Tibial artery (tissue), 4 donors: ENCODE measurements around the gene NOX3.

Experiments
- DNase-seq, 2 donors: peaks; one replicate each; pipeline ENCODE4 v3.0.0-alpha.2; 2019
- H3K27ac ChIP-seq, 2 donors: fragments of 200-600 bp; sonication (generic) in 1 of 2; 1 replicate in 1 of 2; 2 replicates in 1 of 2; pipeline ENCODE4 v1.5.1; 2018 to 2019; ENCODE audit warnings: mild to moderate bottlenecking in 1 of 2
- H3K27me3 ChIP-seq, 2 donors: fragments of 200-600 bp; sonication (generic) in 1 of 2; one replicate each; pipeline versions ENCODE4 v1.5.1 to v1.6.0; 2016 to 2019
- H3K36me3 ChIP-seq, 3 donors: fragments of 200-600 bp; sonication (generic) in 2 of 3; one replicate each; pipeline ENCODE4 v1.5.1; 2016 to 2019; ENCODE audit warnings: mild to moderate bottlenecking in 2 of 3
- H3K4me1 ChIP-seq, 4 donors: fragments of 200-600 bp; sonication (generic) in 2 of 4; 1 replicate in 3 of 4; 2 replicates in 1 of 4; pipeline ENCODE4 v1.5.1; 2016 to 2019
- H3K4me3 ChIP-seq, 2 donors: fragments of 200-600 bp; sonication (generic) in 1 of 2; 1 replicate in 1 of 2; 2 replicates in 1 of 2; pipeline ENCODE4 v1.5.1; 2018 to 2019; ENCODE audit warnings: mild to moderate bottlenecking in 2 of 2
- H3K9me3 ChIP-seq, 3 donors: fragments of 200-600 bp; sonication (generic) in 1 of 3; one replicate each; pipeline ENCODE4 v1.5.1; 2016 to 2019
- intact Hi-C: fragments of 100-400 bp; cut with DNase I; formaldehyde crosslinking; loops from one replicate; pipeline ENCODE4 v1.15.0; 2023; ENCODE audit warnings: low total_unique reads
- TF ChIP-seq, protein P1 (sequence below), 2 experiments: fragments of 200-600 bp in 1 of 2; fragments of 450-650 bp in 1 of 2; IDR thresholded peaks; one replicate each; pipeline ENCODE4 v1.5.1; 2017 to 2019; ENCODE audit warnings: antibody characterized with exemption in 2 of 2, mild to moderate bottlenecking in 1 of 2, moderate library complexity in 1 of 2

The NOX3 gene

DNA sequence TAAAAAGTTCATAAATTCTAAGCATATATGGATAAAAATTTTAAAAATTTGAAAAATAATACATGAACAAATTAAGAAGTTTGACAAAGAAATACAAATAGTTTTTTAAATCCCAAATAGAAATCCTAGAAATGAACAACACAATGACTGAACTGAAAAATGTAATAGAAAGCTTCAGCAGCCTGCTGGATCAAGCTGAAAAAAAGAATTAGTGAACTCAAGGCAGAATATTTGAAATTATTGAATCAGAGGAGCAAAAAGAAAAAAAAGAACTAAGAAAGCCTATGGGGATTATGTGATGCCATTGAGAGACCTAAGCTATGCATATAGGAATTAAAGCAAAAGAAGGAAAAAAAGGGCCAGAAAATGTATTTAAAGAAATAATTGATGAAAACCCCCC is 101.5 kb downstream of the NOX3 start:
- Histone ChIP-seq H3K27ac (no peak overlapping the region), H3K36me3 (no peaks in the 10 kb centered on the region), H3K4me3 (no peak overlapping the region), H3K9me3 (peaks cover 0 to 12% (median 12%) of the 10 kb centered on the region in 3 donors), H3K27me3 (no peaks in the 10 kb centered on the region), H3K4me1 (no peaks in the 10 kb centered on the region)
- TF ChIP-seq, protein P1, sequence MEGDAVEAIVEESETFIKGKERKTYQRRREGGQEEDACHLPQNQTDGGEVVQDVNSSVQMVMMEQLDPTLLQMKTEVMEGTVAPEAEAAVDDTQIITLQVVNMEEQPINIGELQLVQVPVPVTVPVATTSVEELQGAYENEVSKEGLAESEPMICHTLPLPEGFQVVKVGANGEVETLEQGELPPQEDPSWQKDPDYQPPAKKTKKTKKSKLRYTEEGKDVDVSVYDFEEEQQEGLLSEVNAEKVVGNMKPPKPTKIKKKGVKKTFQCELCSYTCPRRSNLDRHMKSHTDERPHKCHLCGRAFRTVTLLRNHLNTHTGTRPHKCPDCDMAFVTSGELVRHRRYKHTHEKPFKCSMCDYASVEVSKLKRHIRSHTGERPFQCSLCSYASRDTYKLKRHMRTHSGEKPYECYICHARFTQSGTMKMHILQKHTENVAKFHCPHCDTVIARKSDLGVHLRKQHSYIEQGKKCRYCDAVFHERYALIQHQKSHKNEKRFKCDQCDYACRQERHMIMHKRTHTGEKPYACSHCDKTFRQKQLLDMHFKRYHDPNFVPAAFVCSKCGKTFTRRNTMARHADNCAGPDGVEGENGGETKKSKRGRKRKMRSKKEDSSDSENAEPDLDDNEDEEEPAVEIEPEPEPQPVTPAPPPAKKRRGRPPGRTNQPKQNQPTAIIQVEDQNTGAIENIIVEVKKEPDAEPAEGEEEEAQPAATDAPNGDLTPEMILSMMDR (IDR thresholded peaks at IDR 0.05) = no peak
- no peak for DNase-seq
- intact Hi-C loops = no loop called here

DNA sequence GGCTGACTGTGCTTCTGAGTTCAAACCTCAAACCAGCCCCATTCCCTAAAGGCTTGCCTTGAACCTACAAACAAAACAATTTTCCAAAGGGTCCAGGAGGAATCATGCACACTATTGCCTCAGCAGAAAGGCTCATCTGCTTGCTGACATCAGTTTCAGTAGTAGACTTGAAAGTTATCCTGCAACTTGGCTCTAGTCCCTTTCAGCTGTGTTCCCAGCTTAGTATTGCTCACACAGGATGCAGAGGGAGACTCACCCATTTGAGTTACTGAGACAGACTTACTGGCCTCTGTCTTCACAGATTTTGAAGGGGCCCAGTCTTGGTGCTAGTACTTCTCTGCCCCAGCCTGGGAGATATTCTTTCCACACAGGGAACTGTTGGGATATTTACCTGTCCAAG is 102.8 kb downstream of the NOX3 start:
- intact Hi-C loops = no loop called here
- Histone ChIP-seq H3K4me1 (no peaks in the 10 kb centered on the region), H3K27ac (no peak overlapping the region), H3K36me3 (no peaks in the 10 kb centered on the region), H3K4me3 (no peak overlapping the region), H3K27me3 (no peaks in the 10 kb centered on the region), H3K9me3 (peaks cover 0 to 12% (median 12%) of the 10 kb centered on the region in 3 donors)
- DNase-seq = no peak
- TF ChIP-seq, protein P1 (IDR thresholded peaks at IDR 0.05) = no peak

DNA sequence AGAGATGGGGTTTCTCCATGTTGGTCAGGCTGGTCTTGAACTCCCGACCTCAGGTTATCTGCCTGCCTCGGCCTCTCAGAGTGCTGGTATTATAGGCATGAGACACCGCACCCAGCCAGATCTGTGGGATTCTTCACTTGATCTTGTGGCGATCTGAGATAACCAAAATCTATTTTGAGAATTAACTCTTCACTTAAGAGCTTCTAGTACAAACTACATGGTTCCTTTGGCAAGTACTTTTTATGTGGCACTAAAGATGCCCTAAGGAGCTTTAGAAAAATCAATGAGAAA is 103.6 kb downstream of the NOX3 start:
- no peaks in the 10 kb centered on the region for H3K4me1 ChIP-seq
- no peak overlapping the region for H3K4me3 ChIP-seq
- H3K27me3 ChIP-seq = no peaks in the 10 kb centered on the region
- H3K27ac ChIP-seq = no peak overlapping the region
- TF ChIP-seq, protein P1 (IDR thresholded peaks at IDR 0.05) = no peak
- no peaks in the 10 kb centered on the region for H3K36me3 ChIP-seq
- DNase-seq = no peak
- H3K9me3 ChIP-seq = peaks cover 0 to 18% (median 15%) of the 10 kb centered on the region in 3 donors
- intact Hi-C loops = no loop called here

DNA sequence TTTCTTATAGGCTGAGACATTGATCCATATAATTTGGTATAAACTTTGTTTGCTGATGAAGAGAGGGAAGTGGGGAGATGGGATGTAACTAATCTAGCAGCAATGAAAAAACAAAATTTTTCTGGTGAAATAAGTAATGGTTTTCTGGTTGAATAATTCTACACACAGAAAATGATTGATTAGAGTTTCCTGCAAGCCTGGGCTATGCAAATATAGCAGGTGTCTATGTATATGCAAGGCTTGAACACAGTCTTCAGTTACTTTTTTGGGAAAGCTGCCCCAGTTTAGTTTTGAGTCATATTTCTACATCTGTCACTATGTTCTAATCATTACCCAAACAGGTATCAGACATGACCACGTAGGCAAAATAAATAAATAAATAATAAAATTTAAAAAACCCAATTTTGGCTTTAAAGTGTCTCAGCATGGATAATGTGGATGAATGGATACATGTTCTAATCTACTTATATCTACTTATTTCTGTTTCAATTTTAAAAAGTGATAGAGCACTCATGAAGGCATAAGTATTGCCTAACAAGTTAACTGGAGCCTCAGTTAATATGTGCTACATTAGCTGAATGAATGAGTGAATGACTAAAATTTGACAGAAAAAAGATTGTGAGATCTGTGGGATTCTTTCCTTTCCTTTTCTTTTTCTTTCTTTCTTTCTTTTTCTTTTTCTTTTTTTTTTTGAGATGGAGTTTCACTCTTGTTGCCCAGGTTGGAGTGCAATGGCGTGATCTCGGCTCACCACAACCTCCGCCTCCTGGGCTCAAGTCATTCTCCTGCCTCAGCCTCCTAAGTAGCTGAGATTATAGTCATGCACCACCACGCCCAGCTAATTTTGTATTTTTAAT is 104.1 kb downstream of the NOX3 start:
- no peaks in the 10 kb centered on the region for H3K4me1 ChIP-seq
- H3K4me3 ChIP-seq = no peak overlapping the region
- no peaks in the 10 kb centered on the region for H3K27me3 ChIP-seq
- TF ChIP-seq, protein P1 (IDR thresholded peaks at IDR 0.05) = no peak
- intact Hi-C loops = no loop called here
- no peaks in the 10 kb centered on the region for H3K36me3 ChIP-seq
- peaks cover 0 to 21% (median 19%) of the 10 kb centered on the region in 3 donors for H3K9me3 ChIP-seq
- H3K27ac ChIP-seq = no peak overlapping the region
- DNase-seq = no peak

DNA sequence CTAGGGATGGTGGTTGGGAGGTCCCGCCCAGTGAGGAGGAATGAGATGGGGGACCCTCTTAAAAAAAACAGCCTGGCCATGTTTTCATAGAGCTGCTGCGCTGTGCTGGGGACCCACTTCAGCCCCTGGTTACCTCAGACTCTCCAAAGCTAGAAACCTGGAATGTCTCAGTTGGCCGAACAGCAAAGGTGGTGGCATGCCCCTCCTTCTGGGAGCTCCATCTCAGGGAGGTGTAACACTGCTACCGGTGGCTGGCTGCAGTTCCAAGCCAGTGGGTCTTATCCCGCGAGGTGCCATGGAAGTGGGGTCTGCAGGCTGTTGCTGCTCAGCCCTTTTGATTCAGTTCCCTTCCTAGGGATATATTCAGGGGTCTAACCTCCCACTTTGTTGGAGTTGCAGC is 105.7 kb downstream of the NOX3 start:
- H3K9me3 ChIP-seq = peaks cover 0 to 30% (median 19%) of the 10 kb centered on the region in 3 donors
- TF ChIP-seq, protein P1 (IDR thresholded peaks at IDR 0.05) = no peak

More for the DNA sequence above, 105.7 kb downstream of the NOX3 start:
- intact Hi-C loops = no loop called here
- DNase-seq = no peak
- Histone ChIP-seq H3K4me1 (no peaks in the 10 kb centered on the region), H3K27me3 (no peaks in the 10 kb centered on the region), H3K4me3 (no peak overlapping the region), H3K27ac (no peak overlapping the region), H3K36me3 (no peaks in the 10 kb centered on the region)
